Neural cell (in vitro differentiated cells): Measurements from ENCODE around the gene KCNT1. TPM values are rescaled to one million over a fixed set of nuclear protein-coding genes. Genes with fewer than 3 reads are reported as not detected.

Source experiments
- H2AFZ ChIP-seq: fragments of 200-600, 300-800 bp; sonication (generic), shearing (Covaris generic); 2 replicates; pipeline ENCODE4 v1.6.0; 2014; ENCODE audit warnings: low read depth, mild to moderate bottlenecking, antibody characterized with exemption, low read length, moderate library complexity
- H3F3A ChIP-seq: fragments of 200-600 bp; shearing (Covaris generic); 2 replicates; pipeline ENCODE4 v1.6.1; 2016; ENCODE audit warnings: mild to moderate bottlenecking, moderate library complexity, mixed read lengths, antibody characterized with exemption, low read length; ENCODE audit not compliant: insufficient read depth, poor library complexity, severe bottlenecking
- H3K27ac ChIP-seq: fragments of 200-600, 300-800 bp; sonication (generic), shearing (Covaris generic); 2 replicates; pipeline ENCODE4 v1.5.1; 2014; ENCODE audit warnings: mild to moderate bottlenecking, low read length, moderate library complexity
- H3K27me3 ChIP-seq: fragments of 300-800, 200-600 bp; sonication (generic), shearing (Covaris generic); 2 replicates; pipeline ENCODE4 v1.6.0; 2014; ENCODE audit warnings: mild to moderate bottlenecking, low read depth, low read length, moderate library complexity; ENCODE audit not compliant: insufficient read depth
- H3K36me3 ChIP-seq: fragments of 300-800, 200-600 bp; sonication (generic), shearing (Covaris generic); 2 replicates; pipeline ENCODE4 v1.5.1; 2014; ENCODE audit warnings: mild to moderate bottlenecking, antibody characterized with exemption, low read length, moderate library complexity; ENCODE audit not compliant: insufficient read depth
- H3K4me2 ChIP-seq: fragments of 300-800, 200-600 bp; sonication (generic), shearing (Covaris generic); 2 replicates; pipeline ENCODE4 v1.6.0; 2014; ENCODE audit warnings: mild to moderate bottlenecking, low read length
- H3K4me3 ChIP-seq: fragments of 300-800, 200-600 bp; sonication (generic), shearing (Covaris generic); 2 replicates; pipeline ENCODE4 v1.5.1; 2014; ENCODE audit warnings: mild to moderate bottlenecking, low read length, moderate library complexity
- H3K79me2 ChIP-seq: fragments of 200-600 bp; shearing (Covaris generic); replicated peaks from 2 replicates; pipeline ENCODE4 v1.6.0; 2014; ENCODE audit warnings: mild to moderate bottlenecking, low read length, moderate library complexity; ENCODE audit not compliant: insufficient read depth
- H3K9ac ChIP-seq: fragments of 300-800, 200-600 bp; sonication (generic), shearing (Covaris generic); 2 replicates; pipeline ENCODE4 v1.6.1; 2016; ENCODE audit warnings: mild to moderate bottlenecking, low read length, mixed read lengths
- H3K9me2 ChIP-seq: fragments of 200-600 bp; shearing (Covaris generic); 2 replicates; pipeline ENCODE4 v1.6.1; 2016; ENCODE audit warnings: mild to moderate bottlenecking, low read length, mixed read lengths; ENCODE audit not compliant: insufficient read depth
- H3K9me3 ChIP-seq: fragments of 200-600, 300-800 bp; sonication (generic), shearing (Covaris generic); 2 replicates; pipeline ENCODE4 v1.6.1; 2016; ENCODE audit warnings: mild to moderate bottlenecking, mixed run types, low read length, moderate library complexity, mixed read lengths
- H4K20me1 ChIP-seq: fragments of 200-600 bp; shearing (Covaris generic); 2 replicates; pipeline ENCODE4 v1.6.1; 2016; ENCODE audit warnings: mild to moderate bottlenecking, mixed run types; ENCODE audit not compliant: insufficient read depth
- CTCF ChIP-seq: fragments of 450-650 bp; IDR thresholded peaks from 2 replicates; pipeline ENCODE4 v1.5.1; 2014; ENCODE audit warnings: antibody characterized with exemption, mild to moderate bottlenecking, moderate library complexity; ENCODE audit not compliant: poor library complexity, severe bottlenecking
- EP300 ChIP-seq: fragments of 450-650 bp; conservative IDR thresholded peaks from 2 replicates; pipeline ENCODE4 v1.6.1; 2014; ENCODE audit warnings: antibody characterized with exemption, mild to moderate bottlenecking, moderate library complexity; ENCODE audit not compliant: poor library complexity, severe bottlenecking
- EZH2 ChIP-seq: fragments of 200-600, 300-800 bp; shearing (Covaris generic), sonication (generic); IDR thresholded peaks from 2 replicates; pipeline ENCODE4 v1.6.1; 2014; ENCODE audit warnings: antibody characterized with exemption, low read length, borderline replicate concordance, mild to moderate bottlenecking; ENCODE audit not compliant: insufficient read depth, poor library complexity, severe bottlenecking
- MXI1 ChIP-seq: fragments of 450-650 bp; conservative IDR thresholded peaks from 2 replicates; pipeline ENCODE4 v1.6.1; 2014; ENCODE audit warnings: antibody characterized with exemption, mild to moderate bottlenecking; ENCODE audit not compliant: poor library complexity, severe bottlenecking
- POLR2AphosphoS5 ChIP-seq: IDR thresholded peaks from 2 replicates; pipeline ENCODE4 v1.6.1; 2012
- RAD21 ChIP-seq: fragments of 450-650 bp; conservative IDR thresholded peaks from 2 replicates; pipeline ENCODE4 v1.6.1; 2014; ENCODE audit warnings: antibody characterized with exemption, mild to moderate bottlenecking, moderate library complexity
- SMC3 ChIP-seq: fragments of 450-650 bp; conservative IDR thresholded peaks from 2 replicates; pipeline ENCODE4 v1.6.1; 2014; ENCODE audit warnings: antibody characterized with exemption, mild to moderate bottlenecking, moderate library complexity; ENCODE audit not compliant: poor library complexity
- TAF1 ChIP-seq: IDR thresholded peaks from 2 replicates; pipeline ENCODE4 v1.6.1; 2012; ENCODE audit warnings: low read depth
- polyA plus RNA-seq: library from polyadenylated mRNA; depleted of rRNA; stranded (reverse); fragments of >200 nt; gene quantifications from 2 replicates; pipeline ENCODE4 v1.2.3, GENCODE V29; 2014
- TF ChIP-seq, protein P1 (sequence below): IDR thresholded peaks from 2 replicates; pipeline ENCODE4 v1.6.1; 2012; ENCODE audit warnings: borderline replicate concordance

KCNT1 gene
- polyA plus RNA-seq, 1 donor from 2014 or later: 0.67 TPM

DNA sequence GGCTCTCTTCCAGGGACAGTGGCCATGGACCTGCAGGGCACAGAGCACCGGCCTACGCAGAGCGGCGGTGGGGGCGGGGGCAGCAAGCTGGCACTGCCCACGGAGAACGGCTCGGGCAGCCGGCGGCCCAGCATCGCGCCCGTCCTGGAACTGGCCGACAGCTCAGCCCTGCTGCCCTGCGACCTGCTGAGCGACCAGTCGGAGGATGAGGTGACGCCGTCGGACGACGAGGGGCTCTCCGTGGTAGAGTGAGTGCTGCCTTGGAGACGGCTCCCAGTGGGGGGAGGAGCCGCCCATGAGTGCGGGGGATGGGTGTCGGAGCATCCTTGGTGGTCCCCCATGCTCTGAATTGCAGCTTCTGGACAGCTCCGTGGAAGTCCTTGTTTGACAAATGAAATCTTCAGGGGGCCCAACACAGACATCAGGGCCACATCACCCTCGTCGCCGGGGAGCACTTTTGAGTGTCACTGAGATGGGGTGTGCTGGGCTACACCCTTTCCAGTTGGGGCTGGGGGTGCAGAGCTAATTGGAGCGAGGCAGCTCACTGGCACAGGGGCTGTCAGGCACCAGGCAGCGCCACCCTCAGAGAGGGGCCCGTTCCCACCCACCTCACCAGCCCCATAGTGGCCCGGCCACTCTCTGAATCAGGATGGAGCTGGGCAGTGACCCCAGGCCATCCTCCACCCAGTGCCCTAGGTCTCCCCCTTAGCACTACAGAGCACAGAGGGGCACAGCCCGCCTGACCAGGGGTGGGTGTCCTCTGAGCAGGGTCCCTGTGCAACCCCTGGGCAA lies 70.9 kb downstream of the KCNT1 start:
- H2AFZ ChIP-seq: no peak overlapping the region
- no peak overlapping the region for H3K9ac ChIP-seq
- H3K27me3 ChIP-seq: no peaks in the 10 kb centered on the region
- H3K79me2 ChIP-seq: no peaks in the 10 kb centered on the region
- TF ChIP-seq EZH2 (no peak), TAF1 (no peak), POLR2AphosphoS5 (no peak), SMC3 (no peak), EP300 (no peak), CTCF (no peak), RAD21 (no peak), MXI1 (no peak)
- TF ChIP-seq, protein P1, sequence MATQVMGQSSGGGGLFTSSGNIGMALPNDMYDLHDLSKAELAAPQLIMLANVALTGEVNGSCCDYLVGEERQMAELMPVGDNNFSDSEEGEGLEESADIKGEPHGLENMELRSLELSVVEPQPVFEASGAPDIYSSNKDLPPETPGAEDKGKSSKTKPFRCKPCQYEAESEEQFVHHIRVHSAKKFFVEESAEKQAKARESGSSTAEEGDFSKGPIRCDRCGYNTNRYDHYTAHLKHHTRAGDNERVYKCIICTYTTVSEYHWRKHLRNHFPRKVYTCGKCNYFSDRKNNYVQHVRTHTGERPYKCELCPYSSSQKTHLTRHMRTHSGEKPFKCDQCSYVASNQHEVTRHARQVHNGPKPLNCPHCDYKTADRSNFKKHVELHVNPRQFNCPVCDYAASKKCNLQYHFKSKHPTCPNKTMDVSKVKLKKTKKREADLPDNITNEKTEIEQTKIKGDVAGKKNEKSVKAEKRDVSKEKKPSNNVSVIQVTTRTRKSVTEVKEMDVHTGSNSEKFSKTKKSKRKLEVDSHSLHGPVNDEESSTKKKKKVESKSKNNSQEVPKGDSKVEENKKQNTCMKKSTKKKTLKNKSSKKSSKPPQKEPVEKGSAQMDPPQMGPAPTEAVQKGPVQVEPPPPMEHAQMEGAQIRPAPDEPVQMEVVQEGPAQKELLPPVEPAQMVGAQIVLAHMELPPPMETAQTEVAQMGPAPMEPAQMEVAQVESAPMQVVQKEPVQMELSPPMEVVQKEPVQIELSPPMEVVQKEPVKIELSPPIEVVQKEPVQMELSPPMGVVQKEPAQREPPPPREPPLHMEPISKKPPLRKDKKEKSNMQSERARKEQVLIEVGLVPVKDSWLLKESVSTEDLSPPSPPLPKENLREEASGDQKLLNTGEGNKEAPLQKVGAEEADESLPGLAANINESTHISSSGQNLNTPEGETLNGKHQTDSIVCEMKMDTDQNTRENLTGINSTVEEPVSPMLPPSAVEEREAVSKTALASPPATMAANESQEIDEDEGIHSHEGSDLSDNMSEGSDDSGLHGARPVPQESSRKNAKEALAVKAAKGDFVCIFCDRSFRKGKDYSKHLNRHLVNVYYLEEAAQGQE: no peak
- no peaks in the 10 kb centered on the region for H3F3A ChIP-seq
- no peak overlapping the region for H3K4me2 ChIP-seq
- no peak overlapping the region for H3K27ac ChIP-seq
- no peak overlapping the region for H3K4me3 ChIP-seq
- no peaks in the 10 kb centered on the region for H4K20me1 ChIP-seq
- no peaks in the 10 kb centered on the region for H3K9me3 ChIP-seq
- H3K36me3 ChIP-seq: no peaks in the 10 kb centered on the region
- H3K9me2 ChIP-seq: no peaks in the 10 kb centered on the region

GRCh38 chr9:135773530-135774238 lies 71.7 kb downstream of the KCNT1 start:
- H3K4me2 ChIP-seq: no peak overlapping the region
- H3K27me3 ChIP-seq: no peaks in the 10 kb centered on the region
- no peaks in the 10 kb centered on the region for H4K20me1 ChIP-seq
- H3K79me2 ChIP-seq: no peaks in the 10 kb centered on the region
- no peaks in the 10 kb centered on the region for H3K9me3 ChIP-seq
- H3K36me3 ChIP-seq: no peaks in the 10 kb centered on the region
- no peak for TF ChIP-seq TAF1
- TF ChIP-seq, protein P1: no peak
- no peak for TF ChIP-seq POLR2AphosphoS5
- no peak for TF ChIP-seq EP300
- TF ChIP-seq SMC3: no peak
- TF ChIP-seq MXI1: no peak
- TF ChIP-seq EZH2: no peak
- TF ChIP-seq CTCF: no peak
- TF ChIP-seq RAD21: no peak
- H3K27ac ChIP-seq: no peak overlapping the region
- no peaks in the 10 kb centered on the region for H3F3A ChIP-seq
- H3K4me3 ChIP-seq: no peak overlapping the region
- no peak overlapping the region for H2AFZ ChIP-seq
- H3K9ac ChIP-seq: no peak overlapping the region
- H3K9me2 ChIP-seq: no peaks in the 10 kb centered on the region
